H1 (cell line): ENCODE data around the gene OR2K2. TPM values are rescaled to one million over a fixed set of nuclear protein-coding genes. Genes with fewer than 3 reads are reported as not detected.
A peak's percentile ranks its signal among the peaks of the same experiment; 100 is the strongest.

Experiments
- CTCF ChIA-PET: fragments of 300-600 bp; sonication (Branson Sonifier 250); formaldehyde crosslinking; loops from one replicate; lab custom pipeline; 2021; ENCODE audit not compliant: partially characterized antibody; lab: Charles Lee
- POLR2A ChIA-PET: fragments of 300-600 bp; sonication (Branson Sonifier 250); formaldehyde crosslinking; loops from one replicate; lab custom pipeline; 2021; ENCODE audit warnings: inconsistent platforms; ENCODE audit not compliant: partially characterized antibody; lab: Charles Lee
- DNase-seq, 2 experiments: peaks; one replicate each; pipeline versions ENCODE4 v3.0.0 to v3.0.0-alpha.2; 2010 to 2022; ENCODE audit warnings: low spot score in 2 of 2, low read depth in 1 of 2, mixed read lengths in 1 of 2
- FAIRE-seq: peaks from 2 replicates; lab custom pipeline; 2011; peaks lifted over from hg19 to GRCh38; lab: Jason Lieb, UNC
- H2AFZ ChIP-seq: 2 replicates; pipeline ENCODE4 v1.8.1; 2012; ENCODE audit warnings: low read length, inconsistent platforms
- H2AK5ac ChIP-seq: 2 replicates; pipeline ENCODE4 v1.6.1; 2013; ENCODE audit warnings: low read depth, low read length
- H2BK120ac ChIP-seq: replicated peaks from 2 replicates; pipeline ENCODE3; 2013; ENCODE audit warnings: low read depth, low read length, inconsistent platforms
- H2BK12ac ChIP-seq: 2 replicates; pipeline ENCODE4 v1.6.1; 2013; ENCODE audit warnings: low read depth, low read length
- H2BK15ac ChIP-seq: 2 replicates; pipeline ENCODE4 v1.6.1; 2013; ENCODE audit warnings: low read length
- H2BK20ac ChIP-seq: 2 replicates; pipeline ENCODE4 v1.6.1; 2013; ENCODE audit warnings: low read length
- H2BK5ac ChIP-seq: 2 replicates; pipeline ENCODE4 v1.6.1; 2013; ENCODE audit warnings: low read depth, low read length
- H3K14ac ChIP-seq: 2 replicates; pipeline ENCODE4 v1.6.1; 2013; ENCODE audit warnings: inconsistent platforms; ENCODE audit not compliant: insufficient read length
- H3K18ac ChIP-seq: 2 replicates; pipeline ENCODE4 v1.6.1; 2013; ENCODE audit warnings: low read length; ENCODE audit errors: extremely low read depth
- H3K23ac ChIP-seq: 2 replicates; pipeline ENCODE4 v1.6.1; 2013; ENCODE audit warnings: inconsistent platforms; ENCODE audit not compliant: insufficient read length
- H3K23me2 ChIP-seq: 2 replicates; pipeline ENCODE4 v1.6.1; 2013; ENCODE audit warnings: low read depth, low read length
- H3K27ac ChIP-seq: 2 replicates; pipeline ENCODE4 v1.6.1; 2011; ENCODE audit warnings: low read depth, low read length, inconsistent platforms
- H3K27me3 ChIP-seq, 4 experiments: replicated peaks in 1 of 4; 1 replicate in 1 of 4; 2 replicates in 3 of 4; pipeline versions ENCODE4 v1.6.1 to v1.8.1; 2011 to 2013; ENCODE audit warnings: low read length in 3 of 4, mild to moderate bottlenecking in 3 of 4, inconsistent platforms in 2 of 4, mixed read lengths in 2 of 4, moderate library complexity in 1 of 4; ENCODE audit not compliant: control insufficient read depth in 3 of 4, insufficient read depth in 3 of 4; ENCODE audit errors: extremely low read depth in 1 of 4
- H3K36me3 ChIP-seq, 4 experiments: 2 replicates each; pipeline versions ENCODE4 v1.6.1 to v1.8.1; 2011 to 2013; ENCODE audit warnings: mild to moderate bottlenecking in 4 of 4, low read length in 3 of 4, moderate library complexity in 2 of 4, control low read depth in 1 of 4, inconsistent platforms in 1 of 4; ENCODE audit not compliant: insufficient read depth in 4 of 4, control insufficient read depth in 2 of 4
- H3K4ac ChIP-seq: replicated peaks from 2 replicates; pipeline ENCODE3; 2013; ENCODE audit warnings: low read length, low read depth, mixed read lengths, inconsistent platforms; ENCODE audit not compliant: insufficient read length
- H3K4me1 ChIP-seq, 4 experiments: replicated peaks in 1 of 4; 1 replicate in 1 of 4; 2 replicates in 3 of 4; pipeline versions ENCODE4 v1.6.1 to v1.8.1; 2011 to 2013; ENCODE audit warnings: low read length in 3 of 4, inconsistent platforms in 2 of 4, mixed read lengths in 1 of 4; ENCODE audit not compliant: insufficient read depth in 4 of 4, control insufficient read depth in 3 of 4
- H3K4me2 ChIP-seq, 2 experiments: 2 replicates each; pipeline versions ENCODE4 v1.6.1 to v1.8.1; 2011 to 2013; ENCODE audit warnings: low read depth in 2 of 2, low read length in 2 of 2, control low read depth in 1 of 2, inconsistent platforms in 1 of 2, mild to moderate bottlenecking in 1 of 2; ENCODE audit not compliant: insufficient read depth in 1 of 2
- H3K4me3 ChIP-seq, 4 experiments: fragments of 200-600, 300-600 bp in 1 of 4; sonication (generic), shearing (Covaris generic), sonication (Bioruptor Twin) in 1 of 4; 2 replicates each; pipeline versions ENCODE4 v1.5.1 to v1.8.1; 2011 to 2016; ENCODE audit warnings: low read length in 4 of 4, low read depth in 3 of 4, control low read depth in 2 of 4, inconsistent platforms in 2 of 4, mild to moderate bottlenecking in 2 of 4, mixed read lengths in 1 of 4, moderate library complexity in 1 of 4; ENCODE audit not compliant: insufficient read depth in 2 of 4; ENCODE audit errors: extremely low read depth in 1 of 4
- H3K56ac ChIP-seq: replicated peaks from 2 replicates; pipeline ENCODE3; 2013; ENCODE audit warnings: low read depth, mild to moderate bottlenecking, mixed read lengths, low read length, inconsistent platforms; ENCODE audit not compliant: insufficient read length
- H3K79me1 ChIP-seq: 2 replicates; pipeline ENCODE4 v1.6.1; 2013; ENCODE audit warnings: low read depth, low read length, control low read depth
- H3K79me2 ChIP-seq, 2 experiments: 2 replicates each; pipeline versions ENCODE4 v1.6.1 to v1.8.1; 2012 to 2013; ENCODE audit warnings: low read length in 2 of 2, mild to moderate bottlenecking in 2 of 2, inconsistent platforms in 1 of 2; ENCODE audit not compliant: insufficient read depth in 2 of 2, control insufficient read depth in 1 of 2
- H3K9ac ChIP-seq, 4 experiments: replicated peaks in 1 of 4; 1 replicate in 1 of 4; 2 replicates in 3 of 4; pipeline versions ENCODE4 v1.6.1 to v1.8.1; 2011 to 2013; ENCODE audit warnings: low read depth in 3 of 4, low read length in 3 of 4, control low read depth in 2 of 4, mild to moderate bottlenecking in 2 of 4, moderate library complexity in 2 of 4, inconsistent platforms in 1 of 4; ENCODE audit errors: extremely low read depth in 1 of 4
- H3K9me3 ChIP-seq, 2 experiments: 2 replicates each; pipeline versions ENCODE4 v1.6.1 to v1.8.1; 2012 to 2013; ENCODE audit warnings: mild to moderate bottlenecking in 2 of 2, moderate library complexity in 2 of 2, control low read depth in 1 of 2, inconsistent platforms in 1 of 2, low read depth in 1 of 2, low read length in 1 of 2, mixed read lengths in 1 of 2; ENCODE audit not compliant: insufficient read depth in 2 of 2
- H4K20me1 ChIP-seq, 2 experiments: replicated peaks in 1 of 2; 2 replicates each; pipeline versions ENCODE3 to v1.8.1; 2011 to 2013; ENCODE audit warnings: inconsistent platforms in 2 of 2, low read length in 2 of 2, mild to moderate bottlenecking in 1 of 2; ENCODE audit not compliant: insufficient read depth in 2 of 2, control insufficient read depth in 1 of 2
- H4K5ac ChIP-seq: 2 replicates; pipeline ENCODE4 v1.6.1; 2013; ENCODE audit warnings: low read length, low read depth, mixed read lengths, inconsistent platforms; ENCODE audit not compliant: insufficient read length
- H4K8ac ChIP-seq: 2 replicates; pipeline ENCODE4 v1.8.0; 2013; ENCODE audit warnings: mild to moderate bottlenecking, moderate library complexity, low read length, inconsistent platforms; ENCODE audit not compliant: insufficient read depth; ENCODE audit errors: extremely low read depth
- H4K91ac ChIP-seq: replicated peaks from 2 replicates; pipeline ENCODE3; 2013; ENCODE audit warnings: low read length, mixed read lengths, inconsistent platforms; ENCODE audit not compliant: insufficient read length
- BCL11A ChIP-seq, 2 experiments: IDR thresholded peaks; one replicate each; pipeline ENCODE4 v1.6.1; 2011; ENCODE audit warnings: low read depth in 2 of 2, low read length in 2 of 2, mild to moderate bottlenecking in 2 of 2
- EGR1 ChIP-seq: IDR thresholded peaks from 2 replicates; pipeline ENCODE4 v1.6.1; 2011; ENCODE audit warnings: low read depth, low read length, borderline replicate concordance
- RAD21 ChIP-seq, 2 experiments: IDR thresholded peaks in 1 of 2; conservative IDR thresholded peaks in 1 of 2; 2 replicates each; pipeline ENCODE4 v1.6.1; 2011; ENCODE audit warnings: low read depth in 2 of 2, low read length in 2 of 2, improper control_type of control experiment in 1 of 2, inconsistent platforms in 1 of 2, mild to moderate bottlenecking in 1 of 2, moderate library complexity in 1 of 2
- SAP30 ChIP-seq: fragments of 300-600 bp; sonication (generic); IDR thresholded peaks from 2 replicates; pipeline ENCODE4 v1.7.1; 2012; ENCODE audit warnings: low read length, moderate library complexity, mild to moderate bottlenecking, inconsistent platforms; ENCODE audit not compliant: insufficient read depth, insufficient replicate concordance
- SP1 ChIP-seq: IDR thresholded peaks from 2 replicates; pipeline ENCODE4 v1.6.1; 2011; ENCODE audit warnings: low read depth, low read length
- TBP ChIP-seq: IDR thresholded peaks from 2 replicates; pipeline ENCODE4 v1.6.1; 2011; ENCODE audit warnings: low read depth, low read length, improper control_type of control experiment
- WGBS, 2 experiments: shearing (Covaris generic) in 1 of 2; methylation state at CpG; one replicate each; pipeline versions ENCODE4 v1.1.6 to v1.1.7; 2013 to 2015; ENCODE audit warnings: low lambda C conversion rate in 2 of 2, mixed read lengths in 2 of 2, inconsistent platforms in 1 of 2, low coverage in 1 of 2, missing lambda C conversion rate in 1 of 2; ENCODE audit not compliant: insufficient replicate concordance in 2 of 2, insufficient coverage in 1 of 2, insufficient read length in 1 of 2; ENCODE audit errors: extremely low coverage in 1 of 2, missing lambda C conversion rate in 1 of 2; 5-methylcytosine and 5-hydroxymethylcytosine counted together
- polyA plus RNA-seq, 7 experiments: library from polyadenylated mRNA; depleted of rRNA in 3 of 7; stranded (reverse) in 5 of 7; unstranded in 2 of 7; fragments of >200 nt in 5 of 7; fragments of 200-250 nt in 2 of 7; gene quantifications; 1 replicate in 5 of 7; 2 replicates in 1 of 7; 4 replicates in 1 of 7; pipeline versions ENCODE4 v1.2.1 to v1.2.3, GENCODE V29; 2011 to 2013; ENCODE audit warnings: missing spikeins in 2 of 7, mixed read lengths in 2 of 7
- total RNA-seq: library from RNA; stranded (reverse); fragmentation: NEBNext Ultra II Directional; extraction: Animal tissue kit (Norgen Biotek cat#: 25700); gene quantifications from 2 replicates; pipeline ENCODE4 v1.2.1, GENCODE V29; 2021

Gene OR2K2
- total and polyA plus RNA-seq, 2 of the 8 experiments (the other 6 are each of a cell fraction or from before 2014, with no cell fraction given) = not detected

DNA sequence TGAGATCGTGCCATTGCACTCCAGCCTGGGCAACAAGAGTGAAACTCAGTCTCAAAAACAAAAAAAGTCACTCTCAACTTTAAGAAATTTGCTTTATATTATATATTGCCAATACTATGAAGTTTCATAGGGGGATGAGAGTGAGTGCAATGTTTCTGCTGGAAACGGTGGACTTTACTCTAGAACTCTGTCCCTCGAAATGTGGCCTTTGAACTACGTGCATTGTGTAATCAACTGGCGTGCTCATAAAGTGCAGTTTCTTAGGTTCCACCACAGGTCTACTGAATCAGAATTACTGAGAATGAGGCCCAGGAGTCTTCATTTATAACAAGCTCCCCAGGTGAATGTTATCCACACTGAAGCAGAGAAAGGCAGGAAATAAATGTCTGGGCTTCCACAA, 24.1 kb downstream of the OR2K2 start:
- FAIRE-seq = no peak

More for the DNA sequence above, 24.1 kb downstream of the OR2K2 start:
- no peak overlapping the region for H3K4me3 ChIP-seq
- no peak for TF ChIP-seq TBP
- no peak for TF ChIP-seq EGR1
- TF ChIP-seq RAD21 (IDR thresholded peaks at IDR 0.05 in 1 of 2, conservative IDR thresholded peaks at IDR 0.05 in 1 of 2; ENCODE audit: low read depth in 2 of 2, low read length in 2 of 2) = no peak
- no peak for TF ChIP-seq SAP30
- no peak for TF ChIP-seq SP1
- no peak for TF ChIP-seq BCL11A (IDR thresholded peaks at IDR 0.05; ENCODE audit: low read depth in 2 of 2, low read length in 2 of 2)
- TF ChIP-seq, all 59 proteins: peak for 0
- H4K91ac ChIP-seq = no peak overlapping the region
- DNase-seq = no peak
- no peak overlapping the region for H3K18ac ChIP-seq
- H3K4ac ChIP-seq = no peak overlapping the region
- peak overlapping the region; percentile 72; the same call in 1 of the 2 replicates for H2AFZ ChIP-seq
- no peak overlapping the region for H2BK15ac ChIP-seq
- H3K14ac ChIP-seq = no peak overlapping the region
- H2AK5ac ChIP-seq = no peak overlapping the region
- no peak overlapping the region for H3K4me2 ChIP-seq
- POLR2A ChIA-PET = no interaction called here
- no peak overlapping the region for H4K5ac ChIP-seq
- no peak overlapping the region for H3K56ac ChIP-seq
- H2BK120ac ChIP-seq = no peak overlapping the region
- no peaks in the 10 kb centered on the region for H3K36me3 ChIP-seq
- no peak overlapping the region for H2BK5ac ChIP-seq
- H3K23ac ChIP-seq = no peak overlapping the region
- no peak overlapping the region for H2BK20ac ChIP-seq
- H3K79me2 ChIP-seq = no peaks in the 10 kb centered on the region
- no peaks in the 10 kb centered on the region for H3K23me2 ChIP-seq
- H3K79me1 ChIP-seq = no peaks in the 10 kb centered on the region
- no peaks in the 10 kb centered on the region for H4K20me1 ChIP-seq
- no peak overlapping the region for H3K9ac ChIP-seq
- H2BK12ac ChIP-seq = no peak overlapping the region
- CTCF ChIA-PET = interaction anchor here (1.1 kb wide), 1 partner anchor 95 kb away, joined by 3 read pairs; no protein-coding TSS in a partner anchor
- 96% methylated on average over 5 of the region's 5 CpGs; no CpG with 5 or more reads in 1 of the 2 experiments for WGBS, 2 experiments
- no peaks in the 10 kb centered on the region for H3K4me1 ChIP-seq
- H3K27ac ChIP-seq = no peak overlapping the region
- no peaks in the 10 kb centered on the region for H3K9me3 ChIP-seq
- no peaks in the 10 kb centered on the region for H3K27me3 ChIP-seq
- H4K8ac ChIP-seq = no peak overlapping the region
